Activated T-helper 9 cell treated with anti-CD3 and anti-CD28 coated beads, Interleukin-2, amount 50 U/mL, for 16 hours (primary cell): ENCODE data around the gene EHF.

ENCODE experiments used
- DNase-seq: peaks from one replicate; pipeline ENCODE4 v3.0.0-alpha.2; 2020; ENCODE audit warnings: low read depth

The EHF gene

GRCh38 chr11:34602245-34602644 is 18.6 kb upstream of the EHF start:
- no peak for DNase-seq

DNA sequence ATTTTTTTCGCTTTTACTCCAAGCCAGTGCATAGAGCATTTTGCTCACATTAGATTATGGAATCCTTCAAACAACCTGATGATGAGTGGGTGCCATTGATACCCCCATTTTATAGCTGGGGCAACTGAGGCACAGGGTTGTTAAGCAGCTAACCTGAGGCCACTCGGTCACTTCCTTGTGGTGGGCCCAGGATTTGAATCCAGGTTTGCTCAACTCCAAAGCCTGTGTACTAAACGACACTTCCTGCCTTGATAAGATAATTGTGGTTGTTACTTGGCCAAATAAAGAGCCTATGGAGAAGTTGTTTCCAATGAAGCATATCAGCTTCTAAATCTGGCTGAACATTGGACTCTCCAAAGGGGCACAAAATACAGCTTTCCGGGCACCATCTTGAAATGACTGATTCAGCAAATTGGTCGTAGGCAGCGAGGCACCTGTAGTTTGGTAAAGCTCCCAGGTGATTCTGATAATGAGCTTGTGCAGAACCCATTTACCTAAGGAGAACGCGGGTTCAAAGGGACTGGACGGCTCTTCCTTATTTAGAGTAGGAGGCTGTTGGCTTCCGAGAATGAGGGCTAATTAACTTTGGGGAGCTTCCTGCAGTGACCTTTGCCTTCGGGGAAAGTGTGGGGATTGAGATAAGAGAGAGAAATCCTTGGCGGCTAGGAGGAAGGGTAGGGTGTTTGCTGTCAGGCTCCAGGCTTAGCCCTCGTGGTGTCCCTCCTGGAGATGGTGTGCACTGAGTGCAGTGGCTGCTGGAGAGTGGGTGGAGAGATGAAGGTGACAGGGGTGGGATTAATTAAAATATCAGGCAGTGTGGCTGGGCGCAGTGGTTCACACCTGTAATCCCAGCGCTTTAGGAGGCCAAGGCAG is 17.5 kb upstream of the EHF start:
- DNase-seq: no peak

DNA sequence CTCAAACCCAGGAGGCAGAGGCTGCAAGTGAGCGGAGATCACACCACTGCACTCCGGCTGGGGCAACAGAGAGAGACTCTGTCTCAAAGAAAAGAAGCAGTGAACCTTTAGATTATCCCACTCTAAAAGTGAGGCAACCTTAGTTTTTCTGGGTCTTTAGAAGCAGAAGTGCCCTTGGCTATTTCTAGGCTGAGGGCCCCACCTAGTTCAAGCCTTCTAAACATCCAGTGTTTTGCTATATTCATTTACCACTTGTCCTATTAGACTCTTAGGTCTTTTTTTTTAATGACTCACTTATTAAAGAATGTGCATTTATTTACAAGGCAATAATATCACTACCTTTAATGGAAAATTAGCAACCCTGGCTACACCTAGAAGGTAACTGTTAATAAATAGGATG is 16.7 kb upstream of the EHF start:
- DNase-seq: no peak

- DNase-seq: no peak
These were observed 16.0 kb upstream of the EHF start for GRCh38 chr11:34604911-34605310.

DNA sequence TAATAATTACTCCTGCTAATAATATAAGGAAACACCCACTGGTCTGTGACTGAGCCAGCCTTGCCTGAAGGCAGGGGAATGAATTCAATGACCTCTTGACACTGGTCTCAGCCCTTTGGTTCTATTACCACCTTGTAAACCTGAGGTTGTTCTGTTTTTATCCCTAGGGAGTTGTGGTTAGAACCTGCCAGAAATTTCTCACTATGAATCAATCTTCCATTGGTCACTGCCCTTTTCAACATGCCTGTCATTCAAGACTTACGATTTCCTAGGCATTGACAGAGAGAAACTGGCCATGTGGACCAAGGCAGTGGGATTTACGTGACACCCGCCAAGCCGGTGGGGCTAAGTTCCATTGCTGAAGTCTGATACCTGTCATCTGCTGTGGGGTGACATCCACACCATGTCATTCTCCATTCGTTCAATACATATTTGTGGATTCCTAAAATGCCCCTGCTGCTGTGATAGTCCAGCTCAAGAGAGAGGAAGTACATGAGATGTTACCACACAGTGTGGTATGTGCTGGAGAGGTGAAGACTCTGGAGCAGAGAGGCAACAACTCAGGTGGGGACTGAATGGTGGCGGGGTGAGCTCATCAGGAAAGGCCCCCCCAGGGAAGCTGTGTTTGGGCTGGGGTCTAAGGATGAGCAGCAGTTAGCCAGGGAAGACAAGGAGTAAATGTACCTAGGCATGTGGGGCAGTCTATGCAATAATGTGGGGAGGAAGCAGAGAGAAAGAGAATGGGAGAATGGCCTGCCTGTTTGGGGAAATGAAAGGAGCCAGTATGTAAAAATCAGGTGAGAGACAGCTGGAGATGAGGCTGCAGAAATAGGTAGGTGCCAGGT is 15.2 kb upstream of the EHF start:
- no peak for DNase-seq

DNA sequence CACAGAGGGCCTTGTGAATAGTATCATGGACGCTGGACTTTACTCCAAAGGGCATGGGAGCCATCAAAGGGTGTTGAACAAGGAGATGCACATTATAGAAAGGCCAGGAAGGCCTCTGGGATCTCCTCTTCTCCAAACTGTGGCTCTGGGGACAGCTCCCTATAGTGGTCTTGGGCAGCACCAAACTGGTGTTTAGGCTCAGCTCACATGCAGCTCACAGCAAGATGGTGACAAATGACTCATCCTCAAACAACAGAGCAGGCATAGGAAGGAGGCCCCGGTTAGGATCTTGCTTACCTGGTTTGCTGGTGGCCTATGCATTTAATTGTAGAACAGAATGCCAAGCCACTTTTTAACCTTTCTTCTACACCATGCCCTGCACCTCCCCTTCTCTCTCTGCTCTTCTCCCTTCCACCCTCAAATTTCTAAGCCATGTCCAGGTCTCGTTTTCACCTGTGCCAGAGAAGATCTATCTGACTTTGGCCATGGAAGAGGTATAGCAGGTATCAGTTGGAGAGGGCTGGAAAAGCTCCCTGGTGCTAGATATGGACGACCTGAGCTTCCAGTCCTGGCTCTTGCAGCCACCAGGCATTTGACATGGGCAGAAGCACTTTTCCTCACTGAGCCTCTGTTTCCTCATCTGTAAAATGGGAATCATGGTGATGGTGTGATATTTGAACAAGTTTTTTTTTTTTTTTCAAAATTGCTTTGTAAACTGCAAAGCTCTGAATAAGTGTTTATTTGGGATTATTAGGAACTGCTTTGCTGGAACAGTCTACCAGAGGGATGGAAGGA is 14.4 kb upstream of the EHF start:
- no peak for DNase-seq

- no peak for DNase-seq
These were observed 11.6 kb upstream of the EHF start for GRCh38 chr11:34609187-34609751.

DNA sequence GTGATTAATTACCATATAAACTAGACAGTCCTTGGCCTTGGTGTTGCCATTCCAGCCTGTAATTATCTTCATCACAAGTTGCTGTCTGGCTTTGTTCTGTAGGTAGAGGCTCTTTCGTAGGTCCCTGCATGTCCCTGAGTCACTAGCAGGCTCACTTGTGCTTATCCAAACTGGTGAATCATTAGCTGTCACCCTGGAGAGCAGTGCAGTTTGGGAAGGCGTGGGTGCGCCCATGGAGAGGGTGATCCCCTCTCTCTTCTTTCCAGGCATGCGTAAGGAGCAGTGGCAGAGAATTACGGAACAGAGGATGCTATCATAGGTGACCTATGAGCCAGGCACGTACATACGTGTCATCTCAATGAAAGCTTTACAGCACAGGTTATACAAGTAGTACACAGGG is 11.0 kb upstream of the EHF start:
- no peak for DNase-seq

GRCh38 chr11:34610324-34611041 is 10.4 kb upstream of the EHF start:
- no peak for DNase-seq

GRCh38 chr11:34613015-34613414 is 7.9 kb upstream of the EHF start:
- no peak for DNase-seq

GRCh38 chr11:34613552-34614056 is 7.3 kb upstream of the EHF start:
- no peak for DNase-seq

GRCh38 chr11:34614344-34615104 is 6.4 kb upstream of the EHF start:
- no peak for DNase-seq

DNA sequence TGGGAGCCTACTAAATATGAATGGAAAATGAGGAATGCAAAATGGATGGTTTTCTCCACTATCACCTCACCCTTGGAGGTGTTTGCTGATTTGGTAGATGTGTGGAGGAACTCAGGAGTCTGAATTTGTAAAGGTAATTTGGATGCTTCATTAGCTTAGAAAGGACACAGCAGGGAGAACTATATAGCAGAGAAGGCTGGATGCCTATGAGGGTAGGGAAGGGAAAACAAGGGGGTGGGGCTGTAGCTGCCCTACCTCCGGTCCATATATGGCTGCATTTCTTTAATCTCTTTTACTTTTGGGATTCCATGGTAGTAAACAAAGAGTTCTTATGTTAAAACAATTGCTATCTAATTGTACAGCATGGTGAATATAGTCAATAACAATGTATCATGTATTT is 4.8 kb upstream of the EHF start:
- DNase-seq: no peak

GRCh38 chr11:34616830-34617504 is 3.9 kb upstream of the EHF start:
- DNase-seq: no peak

DNA sequence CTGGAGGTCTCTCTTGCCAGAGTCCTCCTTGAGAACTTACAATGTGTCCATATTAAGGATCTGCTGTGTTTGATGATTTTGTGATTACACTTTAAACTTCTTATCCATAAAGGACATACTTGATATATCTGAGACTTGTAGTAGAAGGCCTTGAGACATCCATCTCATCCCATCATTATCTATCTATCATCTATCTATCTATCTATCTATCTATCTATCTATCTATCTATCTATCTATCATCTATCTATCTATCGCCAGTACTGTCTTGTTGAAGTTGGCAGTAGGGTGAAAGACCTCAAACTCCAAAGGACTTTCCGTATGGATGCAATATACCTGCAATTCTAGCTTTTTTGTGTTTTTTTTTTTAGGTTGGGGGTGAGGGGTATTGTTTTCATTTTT is 2.5 kb upstream of the EHF start:
- no peak for DNase-seq

DNA sequence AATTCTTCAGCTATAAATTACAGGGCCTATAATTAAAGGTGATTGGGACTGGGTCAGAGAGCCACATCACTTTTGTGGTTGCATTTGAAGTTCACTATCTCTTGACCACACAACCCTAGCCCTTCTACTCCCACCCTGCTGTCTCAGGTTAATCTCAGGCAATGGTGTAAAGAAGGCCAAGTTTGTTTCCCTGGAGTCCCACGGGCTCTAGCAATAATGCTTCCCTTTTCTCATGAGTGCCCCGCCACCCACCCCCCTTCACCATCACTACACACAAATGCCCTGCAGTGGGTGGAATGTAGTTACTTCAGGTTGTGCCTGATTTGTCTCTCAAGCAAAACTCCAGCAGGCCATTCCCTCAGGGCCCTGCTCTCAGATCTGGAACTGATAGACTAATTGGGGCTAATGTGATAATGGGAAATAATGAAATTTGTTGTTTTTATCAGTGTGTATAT is 1.8 kb upstream of the EHF start:
- no peak for DNase-seq

DNA sequence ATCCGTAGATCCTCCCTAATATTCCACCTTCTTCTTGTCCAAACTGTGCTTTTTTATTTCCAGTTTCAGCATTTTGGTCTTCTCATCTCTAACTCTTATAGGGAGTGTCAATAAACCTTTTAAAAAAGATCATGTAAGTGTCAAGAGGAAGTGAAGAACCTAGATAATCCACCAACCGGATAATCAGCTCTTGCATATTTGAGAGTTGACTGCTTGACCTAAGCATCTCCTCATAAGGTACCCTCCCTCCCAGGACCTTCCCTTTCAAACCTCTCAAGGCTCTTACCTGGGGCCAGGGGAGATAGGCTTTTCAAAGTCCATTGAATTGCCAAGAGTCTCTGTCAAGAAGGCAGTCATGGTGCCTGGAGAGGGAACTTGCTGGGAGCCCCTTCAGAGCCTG is 691 bp upstream of the EHF start:
- no peak for DNase-seq

GRCh38 chr11:34621876-34622275 is 983 bp downstream of the EHF start:
- no peak for DNase-seq

GRCh38 chr11:34623463-34623862 is 2.6 kb downstream of the EHF start:
- DNase-seq: no peak

- no peak for DNase-seq
These were observed 3.2 kb downstream of the EHF start for GRCh38 chr11:34624069-34624468.
